ENCODE data around the gene GATA6. TPM values are rescaled to one million over a fixed set of nuclear protein-coding genes. Genes with fewer than 3 reads are reported as not detected.
"Not testable (repeated sequence)": the region's sequence is repeated elsewhere in the genome, so short reads cannot be mapped to it uniquely, and the experiment has no call there.

Gene GATA6
- polyA plus RNA-seq, 3 donors: 6.8 to 8.7 (median 7.9) TPM

DNA sequence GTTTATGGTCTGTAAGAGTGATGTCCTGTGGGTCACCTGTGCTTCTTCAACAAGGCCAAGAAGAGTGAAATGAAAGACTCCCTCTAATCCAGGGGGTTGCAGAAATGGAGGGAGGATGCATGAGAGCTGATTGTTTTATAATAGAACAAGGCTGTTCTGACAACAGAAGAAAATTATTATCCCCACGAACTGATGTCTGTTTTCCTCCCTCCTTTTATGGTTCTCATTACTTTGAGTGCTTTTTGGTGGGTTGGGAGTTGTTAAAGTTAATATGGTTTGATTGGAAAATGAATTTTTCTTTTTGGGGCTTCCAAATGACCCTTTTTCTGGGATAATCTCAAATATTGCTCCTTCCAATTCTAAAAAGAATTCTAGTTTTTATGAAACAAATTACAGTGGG is 33.6 kb downstream of the GATA6 start:
- no peak for DNase-seq (ENCODE audit: low read depth in 3 of 3, low spot score in 2 of 3)

DNA sequence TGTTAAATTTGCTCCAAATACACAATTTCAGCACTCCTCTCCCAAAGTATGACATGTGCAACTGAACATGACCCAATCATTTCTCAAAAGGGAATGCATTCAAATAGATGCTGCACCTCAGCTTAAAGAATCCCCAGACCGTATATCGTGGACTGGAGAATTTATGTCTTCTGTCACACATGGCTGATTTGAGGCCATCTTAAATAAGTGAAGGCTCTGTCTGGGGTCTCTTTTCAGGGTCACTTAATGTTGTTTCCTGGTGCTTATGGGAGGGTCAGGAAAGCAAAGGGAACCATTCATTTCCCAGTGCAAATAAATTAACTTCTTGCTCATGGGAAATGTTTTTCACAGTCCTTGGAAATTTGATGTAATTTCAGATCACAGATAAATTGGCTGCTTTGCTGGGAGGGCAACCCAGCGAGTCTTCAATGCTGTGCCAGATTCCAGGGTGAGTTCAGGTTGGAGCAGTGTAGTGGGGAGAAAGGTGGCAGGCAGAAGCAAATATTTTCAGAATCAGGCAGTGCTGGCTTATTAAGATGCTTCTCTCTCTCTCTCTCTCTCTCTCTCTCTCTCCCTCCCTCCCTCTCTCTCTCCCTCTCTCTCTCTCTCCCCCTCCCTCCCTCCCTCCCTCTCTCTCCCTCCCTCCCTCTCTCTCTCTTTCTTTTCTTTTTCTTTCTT is 34.3 kb downstream of the GATA6 start:
- DNase-seq (ENCODE audit: low read depth in 3 of 3, low spot score in 2 of 3): no peak

DNA sequence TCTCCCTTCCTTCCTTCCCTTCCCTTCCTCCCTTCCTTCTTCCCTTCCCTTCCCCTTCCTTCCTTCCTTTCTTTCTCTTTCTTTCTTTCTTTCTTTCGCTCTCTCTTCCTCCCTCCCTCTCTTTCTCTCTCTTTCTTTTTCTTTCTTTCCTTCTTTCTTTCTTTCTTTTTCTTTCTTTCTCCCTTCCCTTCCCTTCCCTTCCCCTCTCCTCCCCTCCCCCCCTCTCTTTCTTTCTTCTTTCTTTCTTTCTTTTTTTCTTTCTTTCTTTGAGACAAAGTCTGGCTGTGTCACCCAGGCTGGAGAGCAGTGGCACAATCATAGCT is 34.8 kb downstream of the GATA6 start:
- no peak for DNase-seq (ENCODE audit: low read depth in 3 of 3, low spot score in 2 of 3)

DNA sequence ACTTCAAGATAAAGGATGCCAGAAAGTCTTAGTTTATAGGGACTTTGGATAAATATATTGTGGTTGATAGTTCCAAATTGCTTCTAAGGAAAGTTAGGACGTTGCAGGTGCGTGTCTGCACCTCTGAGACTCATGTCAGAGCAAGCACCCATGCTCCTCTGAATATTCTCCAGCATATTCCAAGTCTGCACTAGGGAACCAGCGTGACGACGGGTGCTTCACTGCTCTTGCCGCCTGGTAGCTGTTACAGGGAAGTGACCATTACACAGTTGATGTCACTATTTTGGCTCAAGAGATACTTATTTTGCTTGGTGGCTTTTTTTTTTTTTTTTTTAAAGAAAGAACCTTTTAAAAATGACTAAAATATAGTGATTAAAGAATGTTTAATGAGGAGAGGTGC is 35.6 kb downstream of the GATA6 start:
- DNase-seq (ENCODE audit: low read depth in 3 of 3, low spot score in 2 of 3): no peak

DNA sequence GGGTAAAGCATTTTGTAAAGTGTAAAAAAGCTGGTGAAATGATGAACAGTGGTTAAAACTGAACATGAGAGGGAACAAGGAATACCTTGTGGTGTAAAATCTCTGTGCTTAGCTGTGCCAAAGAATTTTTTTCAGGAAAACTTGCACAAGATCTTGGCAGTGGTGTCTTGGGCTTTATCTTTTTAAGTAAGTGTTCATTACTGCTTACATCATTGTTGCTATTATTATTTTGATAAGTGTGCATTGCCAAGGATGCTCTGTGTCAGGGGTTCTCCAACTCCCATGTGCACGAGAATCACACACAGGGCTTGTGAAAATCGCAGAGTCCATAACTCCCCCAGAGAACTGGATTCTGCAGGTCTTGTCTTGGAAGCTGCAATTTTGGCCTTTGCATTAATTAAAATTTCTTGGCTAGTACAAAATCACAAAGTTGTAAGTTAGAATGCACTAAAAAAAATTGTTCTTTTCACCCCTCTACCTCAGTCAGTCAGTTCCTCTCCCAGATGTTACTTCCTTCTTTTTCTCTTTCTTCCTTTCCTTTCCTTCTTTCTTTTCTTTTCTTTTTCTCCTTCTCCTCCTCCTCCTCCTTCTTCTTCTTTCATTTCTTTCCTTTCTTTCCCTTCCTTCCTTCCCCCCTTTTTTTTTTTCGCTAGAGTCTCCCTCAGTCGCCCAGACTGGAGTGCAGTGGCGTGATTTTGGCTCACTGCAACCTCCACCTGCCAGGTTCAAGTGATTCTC is 37.8 kb downstream of the GATA6 start:
- DNase-seq (ENCODE audit: low read depth in 3 of 3, low spot score in 2 of 3): no peak

DNA sequence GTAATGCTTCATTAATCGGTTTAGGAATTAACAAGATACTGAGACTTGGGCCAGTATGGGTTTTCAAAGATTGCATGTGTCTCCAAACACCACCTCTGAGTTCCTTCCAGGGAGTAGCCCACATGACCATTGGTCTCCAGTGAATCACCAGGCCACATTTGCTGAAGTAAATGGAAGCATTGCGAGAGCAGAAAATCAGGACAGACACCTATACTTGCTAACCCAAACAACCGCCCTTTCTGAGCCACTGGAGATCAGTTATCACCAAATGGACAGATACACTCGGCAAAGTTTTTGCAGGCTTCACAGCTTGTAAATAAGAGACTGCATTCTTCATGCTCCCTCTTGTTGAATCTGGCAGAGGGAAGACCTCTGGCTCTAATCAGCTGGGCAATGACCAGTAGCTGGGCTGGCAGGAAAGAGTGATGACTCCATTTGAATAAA is 40.9 kb downstream of the GATA6 start:
- no peak for DNase-seq (ENCODE audit: low read depth in 3 of 3, low spot score in 2 of 3)

DNA sequence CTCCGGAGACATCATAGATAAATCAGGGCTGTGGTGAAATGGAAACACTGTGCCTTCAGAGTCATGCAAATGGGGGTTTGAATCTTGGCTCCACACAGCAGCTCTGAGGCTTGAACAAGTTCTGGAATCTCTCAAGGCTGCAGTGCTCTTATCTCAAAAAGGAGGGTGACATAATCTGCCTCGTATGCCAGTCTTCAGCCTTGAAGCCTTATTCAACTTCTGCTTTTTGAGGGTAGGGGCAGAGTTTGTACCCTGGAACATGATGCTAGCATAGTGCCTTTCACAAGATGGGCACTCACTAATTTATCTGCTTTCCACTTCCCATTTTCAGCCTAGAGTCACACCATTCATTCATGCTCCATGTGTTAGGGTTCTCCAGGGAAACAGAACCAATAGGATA is 42.3 kb downstream of the GATA6 start:
- DNase-seq (ENCODE audit: low read depth in 3 of 3, low spot score in 2 of 3): no peak

DNA sequence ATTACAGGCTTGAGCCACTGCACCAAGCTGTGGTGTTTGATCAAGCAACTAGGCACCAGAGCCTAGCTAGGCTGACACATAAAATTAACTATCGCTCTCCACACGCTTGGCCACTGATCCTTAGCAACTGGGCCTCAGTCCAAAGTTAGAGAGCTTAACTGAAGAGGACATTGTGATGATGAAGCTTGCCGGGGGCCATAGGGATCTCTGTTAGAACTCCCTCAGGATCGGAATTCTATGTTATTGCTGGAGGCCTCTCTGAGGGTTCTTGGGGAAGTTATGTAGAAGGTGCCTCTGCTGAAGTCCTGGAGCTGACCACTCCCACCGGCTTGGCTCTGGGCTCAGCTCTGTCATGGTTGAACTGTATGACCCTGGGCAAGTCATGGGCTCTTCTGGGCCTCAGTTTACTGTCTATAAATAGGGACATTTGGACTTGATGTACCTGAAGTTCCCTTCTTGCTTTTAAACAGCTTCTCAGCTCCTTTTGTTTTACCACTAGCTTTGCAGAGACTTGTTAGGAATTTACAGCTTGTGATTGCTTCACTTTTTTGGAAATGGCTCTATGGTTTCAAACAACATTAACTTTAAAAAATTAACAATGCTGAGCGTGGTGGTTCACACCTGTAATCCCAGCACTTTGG is 44.1 kb downstream of the GATA6 start:
- DNase-seq (ENCODE audit: low read depth in 3 of 3, low spot score in 2 of 3): no peak

DNA sequence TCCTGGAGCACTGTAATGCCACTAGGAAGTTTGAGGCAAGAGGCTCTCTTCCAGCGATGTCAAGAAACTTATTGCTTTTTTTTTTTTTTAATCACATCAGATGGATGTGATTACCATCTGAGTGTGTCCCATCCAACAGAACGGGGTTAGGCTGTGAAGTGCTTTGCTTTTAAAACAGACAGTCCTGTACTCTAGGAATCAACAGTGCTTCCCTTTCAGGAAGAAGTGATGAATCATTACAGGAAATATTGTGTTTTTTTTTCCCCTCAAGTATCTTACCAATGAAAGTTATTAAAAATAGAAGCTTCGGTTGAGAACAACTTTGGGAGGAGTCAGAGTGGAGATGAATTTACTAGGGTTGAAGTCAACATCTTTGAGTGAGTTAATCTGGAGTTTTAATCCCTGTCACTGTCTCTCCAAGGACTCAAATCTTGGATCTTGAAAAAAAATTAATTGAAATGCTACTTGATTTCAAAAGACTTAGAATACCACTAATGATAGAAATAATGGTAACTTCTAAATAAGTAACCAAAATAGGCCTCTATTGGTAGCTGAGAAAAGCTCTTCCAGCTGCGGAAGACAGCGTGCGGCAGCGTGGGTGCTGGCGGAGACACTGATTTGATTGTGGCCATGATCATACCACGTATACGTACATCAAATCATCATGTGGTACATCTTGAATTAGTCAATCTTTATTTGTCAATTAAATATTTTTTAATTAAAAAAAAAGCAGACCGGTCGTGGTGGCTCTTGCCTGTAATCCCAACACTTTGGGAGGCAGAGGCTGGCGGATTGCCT is 45.5 kb downstream of the GATA6 start:
- no peak for DNase-seq (ENCODE audit: low read depth in 3 of 3, low spot score in 2 of 3)

DNA sequence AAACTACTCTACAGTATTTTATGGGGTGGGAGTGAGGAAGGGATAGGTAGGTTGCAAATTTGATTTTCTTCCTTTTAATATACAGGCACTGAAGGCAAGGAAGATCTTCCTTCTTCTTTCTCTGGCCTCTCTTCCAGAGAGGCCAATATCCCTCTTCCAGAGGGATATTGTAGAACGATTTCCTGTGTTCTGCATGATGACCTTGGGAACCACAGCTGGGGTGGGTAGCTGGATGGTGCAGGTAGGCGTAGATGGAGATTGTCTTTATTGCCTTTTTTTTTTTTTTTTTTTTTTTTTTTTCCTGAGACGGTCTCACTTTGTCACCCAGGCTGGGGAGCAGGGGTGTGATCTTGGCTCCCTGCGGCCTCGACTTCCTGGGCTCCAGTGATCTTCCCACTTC is 49.4 kb downstream of the GATA6 start:
- no peak for DNase-seq (ENCODE audit: low read depth in 3 of 3, low spot score in 2 of 3)

DNA sequence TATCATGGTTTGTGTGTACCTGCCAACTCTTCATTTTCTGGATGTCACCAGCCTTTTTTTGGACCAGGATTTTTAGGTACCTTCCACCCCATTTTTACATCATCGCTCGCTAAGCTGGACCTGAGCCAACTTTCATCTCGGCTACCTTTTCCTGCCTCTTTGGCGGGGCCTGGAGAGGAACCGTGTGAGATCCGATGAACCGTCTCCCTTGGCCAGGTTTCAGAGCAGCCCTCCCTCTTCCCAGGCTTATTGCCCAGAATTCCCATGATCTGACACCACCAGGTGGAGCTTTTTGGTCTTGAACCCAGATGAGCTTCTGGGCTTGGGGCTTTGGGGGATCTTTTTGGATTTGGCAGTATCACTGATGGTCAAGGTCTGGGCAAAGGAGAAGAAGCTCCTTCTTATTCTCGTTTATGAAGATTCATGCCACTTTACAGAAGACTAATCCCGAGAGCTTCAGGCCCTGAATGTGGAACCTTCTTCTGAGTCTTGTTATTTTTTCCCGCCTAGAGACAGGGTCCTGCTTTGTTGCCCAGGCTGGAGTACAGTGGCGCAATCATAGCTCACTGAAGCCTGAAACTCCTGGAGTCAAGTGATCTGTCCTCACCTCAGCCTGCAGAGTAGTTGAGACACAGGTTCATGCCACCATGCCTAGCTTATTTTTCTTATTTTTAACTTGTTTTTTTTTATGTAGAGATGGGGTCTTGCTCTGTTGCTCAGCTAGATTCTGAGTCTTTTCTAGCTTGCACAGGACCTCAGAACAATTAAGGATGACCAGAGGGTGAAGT is 50.4 kb downstream of the GATA6 start:
- no peak for DNase-seq (ENCODE audit: low read depth in 3 of 3, low spot score in 2 of 3)

DNA sequence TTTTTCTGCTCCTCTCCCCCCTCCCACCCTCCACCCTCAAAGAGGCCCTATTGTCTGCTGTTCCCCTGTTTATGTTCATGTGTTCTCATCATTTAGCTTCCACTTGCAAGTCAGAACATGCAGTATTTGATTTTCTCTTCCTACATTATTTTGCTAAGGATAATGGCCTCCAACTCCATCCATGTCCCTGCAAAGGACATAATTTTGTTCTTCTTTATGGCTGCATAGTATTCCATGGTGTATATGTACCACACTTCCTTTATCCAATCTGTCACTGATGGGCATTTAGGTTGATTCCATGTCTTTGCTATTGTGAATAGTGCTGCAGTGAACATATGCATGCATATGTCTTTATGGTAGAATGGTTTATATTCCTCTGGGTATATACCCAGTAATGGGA is 51.2 kb downstream of the GATA6 start:
- DNase-seq (ENCODE audit: low read depth in 3 of 3, low spot score in 2 of 3): not testable (repeated sequence)

DNA sequence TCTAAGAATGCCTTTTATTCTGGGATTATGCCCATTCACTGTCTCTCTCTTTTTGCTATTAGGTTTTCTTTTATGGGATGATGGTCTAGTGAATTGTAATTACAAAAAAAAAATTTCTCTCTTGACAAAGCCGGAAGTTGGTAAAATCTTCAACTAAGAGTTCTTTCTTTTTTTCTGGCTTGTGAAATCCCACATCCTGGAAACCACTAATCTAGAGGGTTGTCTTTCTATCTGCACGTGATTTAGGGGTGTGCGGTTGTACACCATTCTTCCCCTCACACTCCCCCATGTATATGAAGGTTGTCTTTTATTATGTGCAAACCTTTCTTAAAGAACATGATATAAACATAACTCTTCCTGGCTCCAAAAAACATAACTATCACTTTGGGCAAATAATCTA is 52.0 kb downstream of the GATA6 start:
- no peak for DNase-seq (ENCODE audit: low read depth in 3 of 3, low spot score in 2 of 3)

DNA sequence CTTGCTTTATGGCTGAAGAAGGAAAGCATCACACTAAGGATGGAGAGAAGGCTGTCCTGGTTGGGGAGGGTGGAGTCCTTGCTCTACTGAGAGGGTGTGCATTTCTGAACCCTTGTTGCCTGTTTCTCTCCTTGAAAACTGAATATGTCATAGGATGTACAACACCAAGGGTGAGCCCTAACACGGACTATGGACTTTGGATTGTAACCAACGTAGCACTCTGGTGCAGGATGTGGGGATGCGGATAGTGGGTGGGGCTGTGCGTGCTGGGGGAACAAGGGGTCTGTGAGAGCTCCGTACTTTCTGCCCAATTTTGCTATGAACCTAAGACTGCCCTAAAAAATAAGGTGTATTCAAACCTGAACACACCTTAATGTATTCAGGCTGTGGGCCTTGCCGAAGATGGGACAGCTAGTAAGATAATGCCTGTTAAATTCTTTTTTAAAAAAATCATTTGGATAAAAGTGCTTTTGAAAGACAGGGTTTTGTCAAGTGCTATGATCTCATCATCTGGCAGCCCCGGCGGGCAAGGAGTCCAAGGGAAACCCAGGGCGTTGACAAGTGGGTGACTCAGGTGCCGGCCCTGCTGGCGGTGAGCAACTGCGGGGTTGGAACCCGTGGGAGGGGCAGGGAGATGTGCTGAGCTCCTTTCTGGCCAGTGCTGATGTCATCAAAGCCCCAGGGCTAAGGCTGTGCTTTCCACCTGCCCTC is 54.0 kb downstream of the GATA6 start:
- DNase-seq (ENCODE audit: low read depth in 3 of 3, low spot score in 2 of 3): no peak

DNA sequence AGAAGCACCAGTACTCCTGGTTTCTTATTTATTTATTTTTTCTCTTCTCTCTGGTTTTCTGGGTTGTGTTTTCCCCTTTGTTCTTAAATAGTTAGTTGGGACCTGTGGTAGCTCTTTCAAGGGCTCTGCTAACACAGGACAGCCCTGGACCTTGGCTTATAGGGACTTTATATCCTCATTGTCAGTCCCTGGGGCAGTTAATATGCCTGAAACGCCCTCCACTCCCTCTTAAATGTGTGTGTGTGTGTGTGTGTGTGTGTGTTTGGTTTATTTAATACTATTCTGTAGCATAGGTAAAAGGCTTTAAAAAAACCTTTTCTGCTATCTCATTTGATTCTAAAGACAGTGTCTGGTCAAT is 54.6 kb downstream of the GATA6 start:
- no peak for DNase-seq (ENCODE audit: low read depth in 3 of 3, low spot score in 2 of 3)

DNA sequence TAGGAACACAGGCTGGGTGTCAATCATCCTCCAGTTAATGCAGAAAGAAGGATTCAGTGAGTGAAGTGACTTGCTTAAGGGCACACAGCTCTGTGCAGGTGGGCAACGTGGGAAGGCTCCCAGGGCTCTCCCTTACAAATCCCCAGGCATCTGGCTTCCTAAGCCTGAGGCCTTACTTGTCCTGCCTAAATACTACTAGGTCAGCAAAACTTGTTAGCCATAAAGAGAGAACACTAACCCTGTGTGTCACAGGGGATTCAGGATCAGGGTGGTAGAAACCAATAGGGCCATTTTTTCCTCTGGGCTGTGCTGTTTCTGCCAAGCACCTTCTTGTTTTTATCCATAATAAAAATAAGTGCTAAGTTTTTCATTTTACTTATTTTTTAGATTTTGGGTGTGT is 55.0 kb downstream of the GATA6 start:
- DNase-seq (ENCODE audit: low read depth in 3 of 3, low spot score in 2 of 3): no peak

DNA sequence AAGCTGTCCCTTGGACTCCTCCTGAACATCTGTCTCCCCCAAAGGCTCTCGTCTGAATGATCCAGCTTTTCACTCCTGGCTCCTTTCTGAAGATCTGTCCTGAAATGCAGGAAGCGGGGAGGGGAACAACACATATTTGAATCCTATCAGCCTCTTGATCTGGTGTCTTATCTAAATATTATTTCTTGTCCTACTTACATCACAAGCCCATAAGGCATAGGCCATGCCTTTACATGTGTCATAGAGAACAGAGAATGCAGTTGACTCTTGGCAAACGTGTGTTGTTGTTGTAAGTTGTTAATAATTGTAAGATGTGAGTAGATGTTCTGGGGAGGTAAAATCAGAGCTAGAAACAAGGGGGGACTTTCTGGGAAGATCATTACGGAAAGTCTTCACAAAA is 57.4 kb downstream of the GATA6 start:
- DNase-seq (ENCODE audit: low read depth in 3 of 3, low spot score in 2 of 3): no peak

DNA sequence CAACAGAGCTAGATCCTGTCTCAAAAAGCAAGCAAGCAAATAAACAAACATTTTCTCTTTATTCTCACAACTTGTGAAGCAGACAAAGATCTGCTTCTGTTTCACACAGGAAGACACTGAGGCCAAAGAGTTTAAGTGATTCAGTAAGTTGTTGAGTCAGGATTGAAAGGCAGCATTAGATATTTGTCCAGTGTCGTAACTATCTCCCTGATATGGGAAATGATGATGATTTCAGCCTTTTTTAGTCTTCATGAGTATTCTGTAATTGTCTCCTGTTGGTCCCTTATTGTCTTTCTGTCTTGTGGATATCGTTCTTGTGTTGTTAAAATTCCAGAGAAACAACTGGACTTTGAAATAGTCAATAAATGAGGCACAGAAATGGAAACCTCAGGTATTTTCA is 59.6 kb downstream of the GATA6 start:
- no peak for DNase-seq (ENCODE audit: low read depth in 3 of 3, low spot score in 2 of 3)

DNA sequence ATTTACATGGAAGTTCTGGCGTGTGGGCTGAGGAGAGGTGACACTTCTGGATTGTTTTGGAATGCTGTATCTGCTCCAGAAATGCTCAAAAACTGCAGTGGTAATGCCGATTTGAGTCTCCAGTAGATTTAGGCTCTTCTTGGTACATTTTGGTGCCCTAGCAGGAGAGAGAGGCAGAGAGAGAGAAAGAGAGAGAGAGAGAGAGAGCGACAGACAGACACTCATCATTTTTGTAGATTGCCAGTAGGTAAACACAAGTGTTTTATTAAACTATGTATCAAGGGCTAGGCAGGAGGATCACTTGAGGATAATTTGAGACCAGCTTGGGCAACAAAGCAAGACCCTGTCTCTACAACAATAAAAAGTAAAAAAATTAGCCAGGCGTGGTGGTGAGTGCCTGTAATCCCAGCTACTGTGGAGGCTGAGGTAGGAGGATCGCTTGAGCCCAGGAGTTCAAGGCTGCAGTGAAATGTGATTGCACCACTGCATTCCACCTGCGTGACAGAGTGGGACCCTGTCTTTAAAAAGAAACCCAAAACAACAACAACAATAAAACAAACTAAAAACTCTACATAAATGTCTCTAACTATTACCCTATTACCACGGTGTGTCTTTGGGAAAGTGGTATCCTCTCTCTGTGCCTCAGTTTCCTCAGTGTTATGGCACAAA is 60.2 kb downstream of the GATA6 start:
- no peak for DNase-seq (ENCODE audit: low read depth in 3 of 3, low spot score in 2 of 3)

Data from right renal cortex interstitium (tissue), 3 donors.